K562 (cell line): ENCODE data around the gene MYL3.

Experiments
- CAMTA2 ChIP-seq: fragments of 250-450 bp; sonication (Bioruptor Pico); conservative IDR thresholded peaks from 2 replicates; pipeline ENCODE4 v1.5.1; 2022
- CBX2 ChIP-seq: fragments of 200-600 bp; sonication (generic); IDR thresholded peaks from one replicate; pipeline ENCODE4 v1.6.1; 2012; ENCODE audit warnings: mild to moderate bottlenecking, low read length, inconsistent platforms; ENCODE audit not compliant: insufficient read depth, poor library complexity, severe bottlenecking
- PTTG1 ChIP-seq: fragments of 450-650 bp; IDR thresholded peaks from 2 replicates; pipeline ENCODE4 v1.6.1; 2016; ENCODE audit warnings: low read depth, mild to moderate bottlenecking, missing genetic modification characterization, missing compliant biosample characterization
- SIN3B ChIP-seq: fragments of 450-650 bp; IDR thresholded peaks from 2 replicates; pipeline ENCODE4 v1.6.1; 2017; ENCODE audit warnings: low read depth, mild to moderate bottlenecking, moderate library complexity
- TCF3 ChIP-seq: sonication (generic); formaldehyde crosslinking; IDR thresholded peaks from 2 replicates; pipeline ENCODE4 v1.4.0; 2020; ENCODE audit warnings: mild to moderate bottlenecking, missing genetic modification reagents
- ZNF274 ChIP-seq: IDR thresholded peaks from 2 replicates; pipeline ENCODE4 v1.6.1; 2011; ENCODE audit warnings: low read depth, mild to moderate bottlenecking, low read length, moderate library complexity, borderline replicate concordance
- TF ChIP-seq, protein P1 (sequence below): sonication (generic); formaldehyde crosslinking; IDR thresholded peaks from 2 replicates; pipeline ENCODE4 v1.9.0; 2022; ENCODE audit warnings: mild to moderate bottlenecking, missing genetic modification reagents
- TF ChIP-seq, protein P2 (sequence below): sonication (generic); formaldehyde crosslinking; IDR thresholded peaks from 2 replicates; pipeline ENCODE4 v1.8.0; 2023; ENCODE audit warnings: missing genetic modification reagents, mild to moderate bottlenecking, borderline replicate concordance
- TF ChIP-seq, protein P3 (sequence below): sonication (generic); formaldehyde crosslinking; IDR thresholded peaks from 2 replicates; pipeline ENCODE4 v1.8.0; 2022; ENCODE audit warnings: mild to moderate bottlenecking, missing genetic modification reagents, borderline replicate concordance

DNA sequence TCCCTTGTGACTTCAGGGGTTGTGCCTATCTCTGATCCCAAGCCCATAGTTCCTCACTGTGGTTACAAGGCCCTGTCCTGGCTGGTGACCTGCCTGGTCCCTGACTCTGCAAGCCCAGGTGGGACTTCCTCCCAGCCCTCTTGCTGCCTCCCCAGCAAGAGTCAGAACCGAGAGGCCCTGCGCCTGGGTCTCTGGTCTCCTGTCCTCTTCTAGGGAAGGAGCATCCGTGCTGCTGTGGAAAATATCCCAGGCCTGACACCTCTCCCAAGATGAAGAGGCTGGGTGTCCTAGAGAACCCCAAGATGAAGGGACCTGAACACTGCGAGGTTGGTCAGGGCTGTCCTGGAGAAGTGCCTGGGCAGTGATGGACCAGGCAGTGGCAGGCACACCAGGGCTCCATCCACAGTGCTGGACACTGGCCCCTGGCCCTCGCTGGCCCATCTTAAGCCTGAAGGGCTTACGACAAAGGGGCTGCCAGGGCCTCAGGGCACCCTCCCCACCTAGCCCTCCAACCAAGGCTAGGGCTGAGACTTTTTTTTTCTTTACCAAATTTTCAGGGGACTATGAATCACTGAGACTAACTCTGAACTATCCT is 47.0 kb upstream of the MYL3 start:
- TF ChIP-seq SIN3B (no peak), PTTG1 (no peak), TCF3 (CRISPR knock-in tag) (no peak), ZNF274 (no peak), CBX2 (no peak), CAMTA2 (CRISPR knock-in tag) (no peak)
- TF ChIP-seq, protein P1, sequence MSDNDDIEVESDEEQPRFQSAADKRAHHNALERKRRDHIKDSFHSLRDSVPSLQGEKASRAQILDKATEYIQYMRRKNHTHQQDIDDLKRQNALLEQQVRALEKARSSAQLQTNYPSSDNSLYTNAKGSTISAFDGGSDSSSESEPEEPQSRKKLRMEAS (CRISPR knock-in tag): no peak
- TF ChIP-seq, protein P2, sequence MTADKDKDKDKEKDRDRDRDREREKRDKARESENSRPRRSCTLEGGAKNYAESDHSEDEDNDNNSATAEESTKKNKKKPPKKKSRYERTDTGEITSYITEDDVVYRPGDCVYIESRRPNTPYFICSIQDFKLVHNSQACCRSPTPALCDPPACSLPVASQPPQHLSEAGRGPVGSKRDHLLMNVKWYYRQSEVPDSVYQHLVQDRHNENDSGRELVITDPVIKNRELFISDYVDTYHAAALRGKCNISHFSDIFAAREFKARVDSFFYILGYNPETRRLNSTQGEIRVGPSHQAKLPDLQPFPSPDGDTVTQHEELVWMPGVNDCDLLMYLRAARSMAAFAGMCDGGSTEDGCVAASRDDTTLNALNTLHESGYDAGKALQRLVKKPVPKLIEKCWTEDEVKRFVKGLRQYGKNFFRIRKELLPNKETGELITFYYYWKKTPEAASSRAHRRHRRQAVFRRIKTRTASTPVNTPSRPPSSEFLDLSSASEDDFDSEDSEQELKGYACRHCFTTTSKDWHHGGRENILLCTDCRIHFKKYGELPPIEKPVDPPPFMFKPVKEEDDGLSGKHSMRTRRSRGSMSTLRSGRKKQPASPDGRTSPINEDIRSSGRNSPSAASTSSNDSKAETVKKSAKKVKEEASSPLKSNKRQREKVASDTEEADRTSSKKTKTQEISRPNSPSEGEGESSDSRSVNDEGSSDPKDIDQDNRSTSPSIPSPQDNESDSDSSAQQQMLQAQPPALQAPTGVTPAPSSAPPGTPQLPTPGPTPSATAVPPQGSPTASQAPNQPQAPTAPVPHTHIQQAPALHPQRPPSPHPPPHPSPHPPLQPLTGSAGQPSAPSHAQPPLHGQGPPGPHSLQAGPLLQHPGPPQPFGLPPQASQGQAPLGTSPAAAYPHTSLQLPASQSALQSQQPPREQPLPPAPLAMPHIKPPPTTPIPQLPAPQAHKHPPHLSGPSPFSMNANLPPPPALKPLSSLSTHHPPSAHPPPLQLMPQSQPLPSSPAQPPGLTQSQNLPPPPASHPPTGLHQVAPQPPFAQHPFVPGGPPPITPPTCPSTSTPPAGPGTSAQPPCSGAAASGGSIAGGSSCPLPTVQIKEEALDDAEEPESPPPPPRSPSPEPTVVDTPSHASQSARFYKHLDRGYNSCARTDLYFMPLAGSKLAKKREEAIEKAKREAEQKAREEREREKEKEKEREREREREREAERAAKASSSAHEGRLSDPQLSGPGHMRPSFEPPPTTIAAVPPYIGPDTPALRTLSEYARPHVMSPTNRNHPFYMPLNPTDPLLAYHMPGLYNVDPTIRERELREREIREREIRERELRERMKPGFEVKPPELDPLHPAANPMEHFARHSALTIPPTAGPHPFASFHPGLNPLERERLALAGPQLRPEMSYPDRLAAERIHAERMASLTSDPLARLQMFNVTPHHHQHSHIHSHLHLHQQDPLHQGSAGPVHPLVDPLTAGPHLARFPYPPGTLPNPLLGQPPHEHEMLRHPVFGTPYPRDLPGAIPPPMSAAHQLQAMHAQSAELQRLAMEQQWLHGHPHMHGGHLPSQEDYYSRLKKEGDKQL: no peak
- TF ChIP-seq, protein P3, sequence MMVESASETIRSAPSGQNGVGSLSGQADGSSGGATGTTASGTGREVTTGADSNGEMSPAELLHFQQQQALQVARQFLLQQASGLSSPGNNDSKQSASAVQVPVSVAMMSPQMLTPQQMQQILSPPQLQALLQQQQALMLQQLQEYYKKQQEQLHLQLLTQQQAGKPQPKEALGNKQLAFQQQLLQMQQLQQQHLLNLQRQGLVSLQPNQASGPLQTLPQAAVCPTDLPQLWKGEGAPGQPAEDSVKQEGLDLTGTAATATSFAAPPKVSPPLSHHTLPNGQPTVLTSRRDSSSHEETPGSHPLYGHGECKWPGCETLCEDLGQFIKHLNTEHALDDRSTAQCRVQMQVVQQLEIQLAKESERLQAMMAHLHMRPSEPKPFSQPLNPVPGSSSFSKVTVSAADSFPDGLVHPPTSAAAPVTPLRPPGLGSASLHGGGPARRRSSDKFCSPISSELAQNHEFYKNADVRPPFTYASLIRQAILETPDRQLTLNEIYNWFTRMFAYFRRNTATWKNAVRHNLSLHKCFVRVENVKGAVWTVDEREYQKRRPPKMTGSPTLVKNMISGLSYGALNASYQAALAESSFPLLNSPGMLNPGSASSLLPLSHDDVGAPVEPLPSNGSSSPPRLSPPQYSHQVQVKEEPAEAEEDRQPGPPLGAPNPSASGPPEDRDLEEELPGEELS (CRISPR knock-in tag): no peak
